Mucosa of descending colon (tissue), 3 donors: Measurements from ENCODE around the gene SUOX. TPM values are rescaled to one million over a fixed set of nuclear protein-coding genes. Genes with fewer than 3 reads are reported as not detected.

Experiments used
- ATAC-seq: fragments of 200-7000 bp; cut with Tn5 transposase; one replicate; pipeline ENCODE4 v1.9.1; 2020; ENCODE audit warnings: mild to moderate bottlenecking, moderate library complexity
- DNase-seq, 3 donors: peaks; one replicate each; pipeline ENCODE4 v3.0.0-alpha.2; 2020
- H3K36me3 ChIP-seq: fragments of 200-600 bp; one replicate; pipeline ENCODE4 v1.8.0; 2021; ENCODE audit warnings: low read depth, mild to moderate bottlenecking
- H3K4me1 ChIP-seq: fragments of 200-600 bp; one replicate; pipeline ENCODE4 v1.8.0; 2021; ENCODE audit warnings: low read depth, mild to moderate bottlenecking
- H3K4me3 ChIP-seq: fragments of 200-600 bp; one replicate; pipeline ENCODE4 v1.8.0; 2021; ENCODE audit warnings: mild to moderate bottlenecking
- H3K9me3 ChIP-seq: fragments of 200-600 bp; one replicate; pipeline ENCODE4 v1.8.0; 2021; ENCODE audit warnings: mild to moderate bottlenecking
- CTCF ChIP-seq: fragments of 200-600 bp; IDR thresholded peaks from one replicate; pipeline ENCODE4 v1.8.0; 2022; ENCODE audit warnings: antibody characterized with exemption, mild to moderate bottlenecking
- intact Hi-C, 2 donors: fragments of 100-400 bp; cut with DNase I in 1 of 2; cut with micrococcal nuclease in 1 of 2; formaldehyde crosslinking; loops; one replicate each; pipeline versions ENCODE4 v1.11.0 to v1.11.1; 2022; cut with DNase I, micrococcal nuclease
- total RNA-seq, 3 donors: library from RNA; stranded (reverse); fragmentation: NEBNext Ultra II Directional in 2 of 3; extraction: Animal tissue kit (Norgen Biotek cat#: 25700) in 2 of 3; gene quantifications; one replicate each; pipeline versions ENCODE4 v1.2.1 to v1.2.4, GENCODE V29; 2021 to 2023
- donor health status: DM: no; HTN: no; CAD: no; lungs with moderate emphysema.
- donor health status: DM: no; HTN: no; CAD: no.
- donor health status: DM: no; HTN: yes; CAD: no.

Gene SUOX
- total RNA-seq, 3 donors from 2014 or later: 29.2 to 32.0 (median 30.4) TPM

- peak; percentile 85 for ATAC-seq
- peak; percentile 76 to 81 (median 81) for DNase-seq
Measured at GRCh38 chr12:56007564-56008559, 10.8 kb downstream of the SUOX start.

GRCh38 chr12:56010111-56010570 is 13.1 kb downstream of the SUOX start:
- no peak overlapping the region for H3K4me3 ChIP-seq
- no peaks in the 10 kb centered on the region for H3K36me3 ChIP-seq
- no peak for DNase-seq
- TF ChIP-seq CTCF: no peak
- peaks cover 18% of the 10 kb centered on the region for H3K4me1 ChIP-seq
- intact Hi-C loops: no loop called here
- no peaks in the 10 kb centered on the region for H3K9me3 ChIP-seq
- ATAC-seq: peak; percentile 52

More at GRCh38 chr12:56007564-56008559, 10.8 kb downstream of the SUOX start:
- TF ChIP-seq CTCF: no peak
- intact Hi-C loops: no loop called here
- peak overlapping the region; percentile 63 for H3K4me3 ChIP-seq
- no peaks in the 10 kb centered on the region for H3K9me3 ChIP-seq
- H3K4me1 ChIP-seq: no peaks in the 10 kb centered on the region
- H3K36me3 ChIP-seq: no peaks in the 10 kb centered on the region

GRCh38 chr12:56011509-56012090 is 14.5 kb downstream of the SUOX start:
- no peaks in the 10 kb centered on the region for H3K36me3 ChIP-seq
- intact Hi-C loops: no loop called here
- TF ChIP-seq CTCF: no peak
- DNase-seq: no peak
- ATAC-seq: no peak
- no peak overlapping the region for H3K4me3 ChIP-seq
- H3K4me1 ChIP-seq: peaks cover 18% of the 10 kb centered on the region
- H3K9me3 ChIP-seq: no peaks in the 10 kb centered on the region

- H3K36me3 ChIP-seq: no peaks in the 10 kb centered on the region
- H3K4me1 ChIP-seq: peaks cover 18% of the 10 kb centered on the region
- intact Hi-C loops: no loop called here
- TF ChIP-seq CTCF: no peak
- no peaks in the 10 kb centered on the region for H3K9me3 ChIP-seq
- DNase-seq (no peak), ATAC-seq (peak; percentile 6)
- H3K4me3 ChIP-seq: no peak overlapping the region
Measured at GRCh38 chr12:56013482-56013881, 16.4 kb downstream of the SUOX start.

- intact Hi-C loops: no loop called here
- DNase-seq: no peak
- peak; percentile 10 for ATAC-seq
Measured at GRCh38 chr12:56014205-56014604, 17.1 kb downstream of the SUOX start.

More at GRCh38 chr12:56014205-56014604, 17.1 kb downstream of the SUOX start:
- Histone ChIP-seq H3K9me3 (no peaks in the 10 kb centered on the region), H3K4me3 (no peak overlapping the region), H3K36me3 (no peaks in the 10 kb centered on the region), H3K4me1 (peaks cover 18% of the 10 kb centered on the region)
- no peak for TF ChIP-seq CTCF
